Activated T-helper 1 cell treated with anti-CD3 and anti-CD28 coated beads, Interleukin-12 subunit alpha, Interleukin-12 subunit beta, Interleukin-2, Interleukin-4 antibody, amounts not matched to agents 30 ng/mL and 10 ng/mL and 1 ng/mL, durations not matched to agents 14 hours and 24 hours and 36 hours (primary cell): ENCODE measurements around the gene FGF11. TPM values are rescaled to one million over a fixed set of nuclear protein-coding genes. Genes with fewer than 3 reads are reported as not detected.
A peak's percentile ranks its signal among the peaks of the same experiment; 100 is the strongest.

Source experiments
- DNase-seq: peaks from one replicate; pipeline ENCODE4 v3.0.0; 2021; ENCODE audit warnings: low spot score
- H3K27ac Mint-ChIP-seq: one replicate; pipeline ENCODE4 v1.8.0; 2021; ENCODE audit warnings: mild to moderate bottlenecking, mixed read lengths
- H3K27me3 Mint-ChIP-seq: one replicate; pipeline ENCODE4 v1.8.0; 2022; ENCODE audit warnings: mild to moderate bottlenecking, moderate library complexity, mixed read lengths; ENCODE audit not compliant: insufficient read depth
- H3K36me3 Mint-ChIP-seq: one replicate; pipeline ENCODE4 v1.8.0; 2021; ENCODE audit warnings: low read depth, mixed read lengths
- H3K4me1 Mint-ChIP-seq: one replicate; pipeline ENCODE4 v1.8.0; 2021; ENCODE audit warnings: low read depth, mixed read lengths
- H3K4me3 Mint-ChIP-seq: one replicate; pipeline ENCODE4 v1.8.0; 2021; ENCODE audit warnings: mild to moderate bottlenecking, moderate library complexity, mixed read lengths
- H3K9me3 Mint-ChIP-seq: one replicate; pipeline ENCODE4 v1.8.0; 2021; ENCODE audit warnings: mixed read lengths
- intact Hi-C: fragments of 100-400 bp; cut with micrococcal nuclease; formaldehyde crosslinking; loops from one replicate; pipeline ENCODE4 v1.15.1; 2024
- total RNA-seq: library from RNA; stranded (reverse); gene quantifications from 2 replicates; pipeline ENCODE4 v1.2.3, GENCODE V29; 2022

The FGF11 gene
- total RNA-seq, 1 donor from 2014 or later: 6.4 TPM

GRCh38 chr17:7440113-7440833, 961 bp downstream of the FGF11 start:
- peak; percentile 35 for DNase-seq
- Mint-ChIP-seq H3K9me3 (no peaks in the 10 kb centered on the region), H3K27me3 (peaks cover 10% of the 10 kb centered on the region), H3K4me1 (peaks cover 44% of the 10 kb centered on the region), H3K4me3 (peak overlapping the region; percentile 83), H3K36me3 (peaks cover 20% of the 10 kb centered on the region), H3K27ac (peak overlapping the region; percentile 83)
- intact Hi-C loops: no loop called here

- no peak overlapping the region for H3K27ac Mint-ChIP-seq
- H3K27me3 Mint-ChIP-seq: peaks cover 13% of the 10 kb centered on the region
- no peaks in the 10 kb centered on the region for H3K9me3 Mint-ChIP-seq
- intact Hi-C loops: no loop called here
- peaks cover 46% of the 10 kb centered on the region for H3K4me1 Mint-ChIP-seq
- peaks cover 23% of the 10 kb centered on the region for H3K36me3 Mint-ChIP-seq
- DNase-seq: no peak
- peak overlapping the region; percentile 83 for H3K4me3 Mint-ChIP-seq
Measured at GRCh38 chr17:7440834-7441195, 1.5 kb downstream of the FGF11 start.

GRCh38 chr17:7441266-7441665, 2.0 kb downstream of the FGF11 start:
- Mint-ChIP-seq H3K4me3 (peak overlapping the region; percentile 69), H3K36me3 (peaks cover 26% of the 10 kb centered on the region), H3K9me3 (no peaks in the 10 kb centered on the region), H3K27ac (no peak overlapping the region), H3K27me3 (peaks cover 15% of the 10 kb centered on the region), H3K4me1 (peaks cover 46% of the 10 kb centered on the region)
- intact Hi-C loops: no loop called here
- no peak for DNase-seq

GRCh38 chr17:7442142-7442541, 2.8 kb downstream of the FGF11 start:
- intact Hi-C loops: no loop called here

GRCh38 chr17:7443499-7444485, 4.5 kb downstream of the FGF11 start:
- Mint-ChIP-seq H3K4me1 (peaks cover 26% of the 10 kb centered on the region), H3K27ac (no peak overlapping the region), H3K27me3 (peaks cover 21% of the 10 kb centered on the region), H3K4me3 (no peak overlapping the region), H3K9me3 (no peaks in the 10 kb centered on the region), H3K36me3 (peaks cover 31% of the 10 kb centered on the region)
- DNase-seq: no peak
- intact Hi-C loops: no loop called here

More at GRCh38 chr17:7442142-7442541, 2.8 kb downstream of the FGF11 start:
- Mint-ChIP-seq H3K36me3 (peaks cover 29% of the 10 kb centered on the region), H3K4me3 (no peak overlapping the region), H3K27me3 (peaks cover 18% of the 10 kb centered on the region), H3K27ac (no peak overlapping the region), H3K9me3 (no peaks in the 10 kb centered on the region), H3K4me1 (peaks cover 38% of the 10 kb centered on the region)
- no peak for DNase-seq

GRCh38 chr17:7444682-7445618, 5.6 kb downstream of the FGF11 start, which contains the start of gene CHRNB1:
Gene CHRNB1, plus strand, starts transcription at chr17:7445061. Its CDS starts 67 bp downstream, at chr17:7445128.
- peaks cover 20% of the 10 kb centered on the region for H3K4me1 Mint-ChIP-seq
- peaks cover 29% of the 10 kb centered on the region for H3K36me3 Mint-ChIP-seq
- peak within 1 kb of the TSS; percentile 34 for H3K27ac Mint-ChIP-seq
- DNase-seq: no peak
- H3K27me3 Mint-ChIP-seq: peaks cover 19% of the 10 kb centered on the region
- no peaks in the 10 kb centered on the region for H3K9me3 Mint-ChIP-seq
- H3K4me3 Mint-ChIP-seq: peak within 1 kb of the TSS; percentile 79
- intact Hi-C loops: loop anchor here (1.0 kb wide), 1 partner anchor 10 kb away; no protein-coding TSS in a partner anchor

GRCh38 chr17:7445619-7445968, 6.3 kb downstream of the FGF11 start:
- Mint-ChIP-seq H3K4me3 (peak overlapping the region; percentile 79), H3K9me3 (no peaks in the 10 kb centered on the region), H3K27ac (peak overlapping the region; percentile 34), H3K4me1 (peaks cover 15% of the 10 kb centered on the region), H3K27me3 (peaks cover 19% of the 10 kb centered on the region), H3K36me3 (peaks cover 33% of the 10 kb centered on the region)
- intact Hi-C loops: loop anchor here (1.0 kb wide), 1 partner anchor 10 kb away; no protein-coding TSS in a partner anchor
- peak; percentile 24 for DNase-seq

GRCh38 chr17:7448461-7448860, 9.1 kb downstream of the FGF11 start:
- no peak overlapping the region for H3K4me3 Mint-ChIP-seq
- no peaks in the 10 kb centered on the region for H3K9me3 Mint-ChIP-seq
- intact Hi-C loops: no loop called here
- H3K4me1 Mint-ChIP-seq: peaks cover 16% of the 10 kb centered on the region
- H3K27ac Mint-ChIP-seq: no peak overlapping the region
- no peak for DNase-seq
- H3K27me3 Mint-ChIP-seq: peaks cover 17% of the 10 kb centered on the region
- peaks cover 29% of the 10 kb centered on the region for H3K36me3 Mint-ChIP-seq

- Mint-ChIP-seq H3K36me3 (peaks cover 16% of the 10 kb centered on the region), H3K4me3 (no peak overlapping the region), H3K4me1 (peaks cover 17% of the 10 kb centered on the region), H3K27me3 (no peaks in the 10 kb centered on the region), H3K27ac (no peak overlapping the region), H3K9me3 (no peaks in the 10 kb centered on the region)
- intact Hi-C loops: loop anchor here (5.0 kb wide), 2 partner anchors 153 to 423 kb away; partner anchors contain the start of genes EIF5A and SLC16A13
- no peak for DNase-seq
Measured at GRCh38 chr17:7459961-7460545, 20.7 kb downstream of the FGF11 start.

GRCh38 chr17:7460850-7461660, 21.7 kb downstream of the FGF11 start:
- Mint-ChIP-seq H3K27ac (no peak overlapping the region), H3K4me1 (peaks cover 15% of the 10 kb centered on the region), H3K9me3 (no peaks in the 10 kb centered on the region), H3K4me3 (no peak overlapping the region), H3K36me3 (peaks cover 16% of the 10 kb centered on the region), H3K27me3 (no peaks in the 10 kb centered on the region)
- intact Hi-C loops: no loop called here
- DNase-seq: no peak
